Left renal cortex interstitium (tissue), 4 donors: ENCODE results near the gene ATRNL1. TPM values are rescaled to one million over a fixed set of nuclear protein-coding genes. Genes with fewer than 3 reads are reported as not detected.
A peak's percentile ranks its signal among the peaks of the same experiment; 100 is the strongest.
"Not testable (repeated sequence)": the region's sequence is repeated elsewhere in the genome, so short reads cannot be mapped to it uniquely, and the experiment has no call there.

Source experiments
- DNase-seq, 4 donors: peaks; one replicate each; pipeline ENCODE4 v3.0.0-alpha.2; 2013; ENCODE audit warnings: low read depth in 4 of 4, low spot score in 2 of 4, missing footprints in 1 of 4
- polyA plus RNA-seq, 4 donors: library from polyadenylated mRNA; unstranded; fragments of 120-200 nt; gene quantifications; one replicate each; pipeline ENCODE4 v1.2.1, GENCODE V29; 2013; ENCODE audit not compliant: insufficient read length in 4 of 4

ATRNL1 gene
- polyA plus RNA-seq, 4 donors: 23.7 to 33.2 (median 28.1) TPM

DNA sequence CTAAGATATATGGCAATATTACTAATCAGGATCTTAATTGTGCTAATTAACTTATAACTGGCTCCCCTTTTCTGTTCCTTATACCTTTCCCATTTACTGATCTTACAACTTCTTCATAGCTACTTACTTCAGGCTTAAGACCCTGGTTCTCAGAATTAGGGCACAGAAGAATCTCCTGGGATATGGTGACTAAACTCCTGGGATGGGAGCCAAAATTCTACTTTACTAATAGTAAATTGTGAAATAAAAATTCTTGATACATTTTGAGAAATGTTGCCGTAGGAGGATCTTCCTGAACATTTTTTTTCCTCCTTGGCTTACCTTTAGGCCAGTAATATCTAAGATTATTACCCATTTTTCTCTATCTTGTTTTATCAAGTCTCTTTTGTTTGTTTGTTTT lies 309.5 kb downstream of the ATRNL1 start:
- DNase-seq: no peak

DNA sequence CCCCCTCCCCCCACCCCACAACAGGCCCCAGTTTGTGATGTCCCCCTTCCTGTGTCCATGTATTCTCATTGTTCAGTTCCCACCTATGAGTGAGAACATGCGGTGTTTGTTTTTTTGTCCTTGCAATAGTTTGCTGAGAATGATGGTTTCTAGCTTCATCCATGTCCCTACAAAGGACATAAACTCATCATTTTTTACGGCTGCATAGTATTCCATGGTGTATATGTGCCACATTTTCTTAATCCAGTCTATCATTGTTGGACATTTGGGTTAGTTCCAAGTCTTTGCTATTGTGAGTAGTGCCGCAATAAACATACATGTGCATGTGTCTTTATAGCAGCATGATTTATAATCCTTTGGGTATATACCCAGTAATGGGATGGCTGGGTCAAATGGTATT lies 312.7 kb downstream of the ATRNL1 start:
- DNase-seq: not testable (repeated sequence)

- DNase-seq: no peak
Observed at GRCh38 chr10:115409347-115409746, 316.2 kb downstream of the ATRNL1 start.

GRCh38 chr10:115417585-115418265 lies 324.6 kb downstream of the ATRNL1 start:
- no peak for DNase-seq

DNA sequence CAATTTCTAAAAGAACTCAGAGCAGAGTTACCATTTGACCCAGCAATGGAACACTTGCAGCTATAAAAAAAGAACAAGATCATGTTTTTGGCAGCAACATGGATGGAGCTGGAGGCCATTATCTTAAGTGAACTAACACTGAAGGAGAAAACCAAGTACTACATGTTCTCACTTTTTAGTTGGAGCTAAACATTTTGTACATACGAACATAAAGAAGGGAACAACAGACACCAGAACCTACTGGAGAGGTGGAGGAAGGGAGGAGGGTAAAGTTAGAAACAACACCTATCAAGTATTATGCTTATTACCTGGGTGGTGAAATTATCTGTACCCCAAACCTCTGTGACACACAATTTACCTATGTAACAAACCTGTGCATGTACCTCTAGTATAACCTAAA lies 329.5 kb downstream of the ATRNL1 start:
- DNase-seq: no peak

DNA sequence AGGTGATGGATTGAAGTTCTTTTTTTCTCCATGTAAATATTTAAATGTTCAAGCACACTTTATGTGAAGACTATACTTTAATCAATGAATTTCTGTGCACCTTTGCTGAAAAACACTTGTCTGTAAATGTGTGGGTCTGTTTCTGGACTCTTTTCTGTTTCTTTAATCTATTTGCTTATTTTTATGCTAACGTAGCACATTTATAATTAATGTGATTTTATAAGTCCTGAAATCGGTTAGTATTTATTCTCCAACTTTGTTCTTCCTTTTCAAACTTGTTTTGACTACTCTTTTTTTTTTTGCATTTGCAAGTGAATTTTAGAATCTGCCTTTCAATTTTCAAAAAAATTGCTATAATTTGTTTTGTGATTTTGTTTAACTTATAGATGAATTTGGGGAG lies 334.4 kb downstream of the ATRNL1 start:
- DNase-seq: no peak

DNA sequence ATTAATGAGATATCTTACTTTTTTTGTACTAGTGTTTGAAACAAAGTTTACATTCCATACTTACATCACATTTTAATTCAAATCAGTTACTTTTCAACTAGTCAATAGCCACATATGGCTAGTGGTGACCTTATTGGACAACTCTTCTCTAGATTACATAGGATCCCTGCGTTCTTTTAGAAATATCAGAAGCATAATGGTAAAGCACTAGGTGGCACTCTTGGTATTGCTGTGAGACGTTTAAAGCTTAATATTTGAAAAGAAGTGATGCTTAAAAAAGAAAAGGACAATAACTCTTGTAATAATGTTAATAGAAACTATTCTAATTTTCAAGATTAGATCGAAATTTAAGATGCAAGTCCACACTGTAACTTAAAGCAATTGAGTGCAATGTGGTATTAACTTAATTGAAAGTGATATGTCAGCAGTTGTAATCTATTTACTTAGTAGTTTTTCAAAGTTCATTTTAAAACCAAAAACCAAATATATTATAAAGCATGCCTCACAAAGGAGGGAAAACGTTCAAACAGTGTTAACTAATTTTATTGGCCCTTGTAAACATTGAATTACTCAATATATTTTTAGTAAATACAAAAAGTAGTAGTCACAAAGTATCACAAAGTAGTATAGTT lies 339.1 kb downstream of the ATRNL1 start:
- DNase-seq: peak in 2 of 4 donors; percentile 7 to 11

GRCh38 chr10:115436999-115437398 lies 343.8 kb downstream of the ATRNL1 start:
- DNase-seq: no peak

DNA sequence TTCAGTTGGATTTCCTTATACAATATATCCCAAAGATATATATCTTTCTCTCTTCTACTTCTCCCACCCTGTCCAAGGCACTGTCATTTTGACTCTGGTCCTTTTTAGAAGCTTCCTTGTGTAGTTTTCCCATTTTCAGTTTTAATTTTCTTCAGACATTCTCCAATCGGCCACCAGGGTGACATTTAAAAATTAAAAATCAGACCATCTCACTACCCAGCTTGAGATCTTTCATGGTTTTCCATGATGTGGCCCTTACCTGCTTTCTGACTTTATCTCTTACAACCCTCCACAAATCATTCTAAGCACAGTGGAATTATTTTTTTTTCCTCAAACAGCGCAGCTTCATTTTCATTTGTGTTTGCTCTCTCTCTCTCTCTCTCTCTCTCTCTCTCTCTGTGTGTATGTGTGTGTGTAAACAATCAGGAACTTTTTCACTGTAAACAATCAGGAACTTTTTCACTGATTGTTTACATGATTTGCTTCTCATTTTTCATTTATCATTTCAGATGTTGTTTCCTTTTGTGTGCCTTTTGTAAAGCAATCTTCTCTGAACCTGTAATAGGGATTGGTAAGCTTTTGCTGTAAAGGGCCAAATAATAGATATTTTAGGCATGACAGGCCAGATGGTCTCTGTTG lies 348.9 kb downstream of the ATRNL1 start:
- DNase-seq: no peak

DNA sequence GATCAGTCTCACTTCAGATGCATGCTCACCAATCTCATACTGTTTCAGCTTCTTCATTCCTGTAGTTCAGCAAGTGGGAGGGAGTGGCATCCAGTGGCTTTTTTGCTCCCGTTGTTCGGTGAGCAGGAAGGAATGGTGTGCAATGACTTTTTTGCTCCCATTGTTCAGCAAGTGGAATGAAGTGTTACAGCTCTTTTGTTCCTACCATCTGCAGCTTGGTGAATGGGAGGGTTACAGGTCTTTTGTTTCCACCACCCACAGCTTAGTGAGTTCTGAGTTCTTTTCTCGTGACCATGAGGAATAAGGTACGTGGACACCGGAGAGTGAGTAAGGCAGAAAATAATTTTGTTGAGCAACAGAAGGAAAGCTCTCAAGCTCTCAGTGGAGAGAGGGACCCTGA lies 363.6 kb downstream of the ATRNL1 start:
- no peak for DNase-seq

GRCh38 chr10:115483294-115483693 lies 390.1 kb downstream of the ATRNL1 start:
- DNase-seq: no peak

GRCh38 chr10:115491526-115492140 lies 398.5 kb downstream of the ATRNL1 start:
- DNase-seq: no peak

DNA sequence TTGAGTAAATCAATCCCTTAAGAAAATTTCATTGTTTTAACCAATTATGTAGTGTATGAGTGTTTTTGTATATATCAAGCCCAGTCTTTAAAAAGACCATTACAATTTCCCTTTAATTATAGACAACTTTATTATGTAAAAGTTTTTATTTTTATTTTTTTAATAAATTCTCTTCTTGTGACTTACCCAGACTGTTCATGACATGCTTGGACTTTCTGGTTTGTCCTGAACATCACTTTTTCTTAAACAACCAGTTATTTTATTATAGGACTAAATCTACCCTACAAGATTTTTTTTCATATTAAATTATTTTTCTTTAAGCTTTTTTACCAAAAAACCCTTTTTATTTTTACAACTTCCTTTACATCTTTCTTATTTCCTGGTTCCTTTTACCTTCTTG lies 410.4 kb downstream of the ATRNL1 start:
- DNase-seq: no peak

GRCh38 chr10:115514895-115515294 lies 421.7 kb downstream of the ATRNL1 start:
- no peak for DNase-seq

GRCh38 chr10:115525141-115525540 lies 432.0 kb downstream of the ATRNL1 start:
- no peak for DNase-seq

- not testable (repeated sequence) for DNase-seq
Observed at GRCh38 chr10:115527682-115528081, 434.5 kb downstream of the ATRNL1 start.

DNA sequence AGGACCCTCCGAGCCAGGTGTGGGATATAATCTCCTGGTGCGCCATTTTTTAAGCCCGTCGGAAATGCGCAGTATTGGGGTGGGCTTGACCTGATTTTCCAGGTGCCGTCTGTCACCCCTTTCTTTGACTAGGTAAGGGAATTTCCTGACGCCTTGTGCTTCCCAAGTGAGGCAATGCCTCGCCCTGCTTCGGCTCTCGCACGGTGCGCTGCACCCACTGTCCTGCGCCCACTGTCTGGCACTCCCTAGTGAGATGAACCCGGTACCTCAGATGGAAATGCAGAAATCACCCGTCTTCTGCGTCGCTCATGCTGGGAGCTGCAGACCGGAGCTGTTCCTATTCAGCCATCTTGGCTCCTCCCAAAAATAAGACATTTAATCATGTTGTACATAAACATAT lies 443.2 kb downstream of the ATRNL1 start:
- not testable (repeated sequence) for DNase-seq

- no peak for DNase-seq
Observed at GRCh38 chr10:115539142-115539762, 446.1 kb downstream of the ATRNL1 start.

DNA sequence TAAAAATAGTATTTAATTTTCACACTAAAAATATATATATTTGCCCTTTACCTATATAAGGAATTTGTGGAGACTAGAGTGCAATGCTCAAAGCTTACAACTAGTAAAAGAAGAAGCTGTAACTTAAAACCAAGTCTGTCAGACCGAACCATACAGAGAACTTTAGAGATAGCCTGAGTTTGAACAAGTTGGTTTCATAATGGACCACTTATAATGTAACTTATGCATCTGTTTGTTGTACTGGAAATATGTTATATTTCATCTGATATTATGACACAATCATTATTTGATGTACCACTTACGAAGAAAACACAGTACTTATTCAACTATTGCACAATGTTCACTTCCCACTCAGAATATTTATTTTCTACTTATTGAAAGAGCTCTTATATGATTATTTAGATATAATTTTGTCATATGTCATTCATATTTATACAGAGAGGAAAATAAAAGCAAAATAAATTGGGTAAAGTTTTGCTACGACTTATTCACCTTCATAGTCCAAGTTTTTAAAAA lies 462.8 kb downstream of the ATRNL1 start:
- no peak for DNase-seq

GRCh38 chr10:115558252-115558651 lies 465.1 kb downstream of the ATRNL1 start:
- no peak for DNase-seq

- DNase-seq: no peak
Observed at GRCh38 chr10:115566867-115567266, 473.7 kb downstream of the ATRNL1 start.
